AG08395 (cell line): ENCODE results near the gene MRLN.
"Not testable (repeated sequence)": the region's sequence is repeated elsewhere in the genome, so short reads cannot be mapped to it uniquely, and the experiment has no call there.

Source experiments
- DNase-seq: peaks from one replicate; pipeline ENCODE4 v3.0.0; 2012; ENCODE audit warnings: mixed read lengths, low spot score

MRLN gene

GRCh38 chr10:59753267-59753666 is at the start of gene MRLN:
TSS of gene MRLN (minus strand) at chr10:59753455.
- no peak for DNase-seq

DNA sequence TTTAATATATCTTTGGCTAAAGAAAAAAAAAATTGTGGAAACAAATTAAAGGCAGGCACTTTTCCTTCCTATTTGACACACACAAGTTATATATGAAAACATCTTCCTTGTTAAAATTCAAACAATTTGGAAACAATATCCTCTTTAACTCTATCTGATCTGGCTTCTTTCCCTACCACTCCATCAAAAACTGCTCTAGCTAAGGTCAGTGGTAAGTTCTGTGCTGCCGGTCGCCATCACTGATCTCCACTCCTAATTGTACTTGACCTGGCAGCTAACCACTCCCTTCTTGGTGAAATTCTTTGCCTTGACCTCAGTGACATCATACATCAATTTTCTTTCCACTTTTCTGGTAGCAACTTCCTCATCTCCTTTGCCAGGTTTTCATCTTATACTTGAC is 47.9 kb upstream of the MRLN start:
- no peak for DNase-seq

DNA sequence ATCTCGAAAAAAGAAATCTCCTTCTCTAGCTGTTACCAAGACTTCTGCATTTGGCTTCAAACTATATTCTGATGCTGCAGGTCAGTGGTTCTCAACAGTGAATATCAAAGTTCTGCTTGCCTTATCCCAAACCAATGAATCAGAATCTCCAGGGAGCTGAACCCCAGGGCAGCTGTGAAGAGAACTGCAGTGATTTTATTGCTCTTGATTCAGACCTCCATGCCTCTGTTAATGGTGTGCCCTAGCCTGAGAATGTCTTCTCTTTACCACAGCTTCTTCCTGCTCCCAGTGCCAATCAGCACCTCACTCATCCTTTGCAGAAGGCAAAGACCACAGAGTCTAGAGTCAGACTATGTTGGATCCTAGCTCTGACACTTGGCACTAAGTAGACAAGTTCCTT is 46.2 kb upstream of the MRLN start:
- DNase-seq = no peak

GRCh38 chr10:59793919-59794318 is 40.7 kb upstream of the MRLN start:
- DNase-seq = no peak

GRCh38 chr10:59792812-59793211 is 39.6 kb upstream of the MRLN start:
- no peak for DNase-seq

DNA sequence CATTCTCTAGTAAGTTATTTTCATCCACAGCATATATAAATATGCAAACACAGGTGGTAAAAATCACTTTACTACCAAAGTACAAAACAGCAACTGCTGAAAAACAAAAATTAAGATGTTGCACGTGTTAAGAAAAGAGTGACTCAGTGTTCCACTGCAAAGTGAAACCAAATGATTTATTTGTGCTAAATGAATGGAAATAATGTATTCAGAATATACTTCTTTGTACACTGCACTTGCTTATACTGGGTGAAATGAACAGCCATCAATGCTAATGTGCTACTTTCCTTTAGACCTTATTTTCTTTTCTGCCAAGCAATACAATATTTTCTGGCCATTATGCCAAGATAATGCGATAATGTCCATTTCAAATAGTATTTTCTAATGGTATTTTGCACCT is 38.3 kb upstream of the MRLN start:
- DNase-seq = no peak

GRCh38 chr10:59790080-59790479 is 36.8 kb upstream of the MRLN start:
- not testable (repeated sequence) for DNase-seq

- DNase-seq = not testable (repeated sequence)
These were observed 35.7 kb upstream of the MRLN start for GRCh38 chr10:59788914-59789313.

DNA sequence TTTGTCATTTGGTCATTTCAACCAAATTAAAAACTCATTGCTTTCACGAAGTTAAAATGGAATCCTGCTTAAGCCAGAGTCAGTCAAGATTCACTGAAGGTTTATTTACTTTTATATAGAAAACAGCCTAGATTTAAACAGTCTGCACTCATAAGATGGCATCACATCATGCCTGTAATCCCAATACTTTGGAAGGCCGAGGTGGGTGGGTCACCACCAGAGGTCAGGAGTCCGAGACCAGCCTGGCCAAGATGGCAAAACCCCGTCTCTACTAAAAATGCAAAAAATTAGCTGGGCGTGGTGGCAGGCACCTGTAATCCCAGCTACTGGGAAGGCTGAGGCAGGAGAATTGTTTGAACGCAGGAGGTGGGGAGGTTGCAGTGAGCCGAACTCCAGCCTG is 33.8 kb upstream of the MRLN start:
- DNase-seq = not testable (repeated sequence)

DNA sequence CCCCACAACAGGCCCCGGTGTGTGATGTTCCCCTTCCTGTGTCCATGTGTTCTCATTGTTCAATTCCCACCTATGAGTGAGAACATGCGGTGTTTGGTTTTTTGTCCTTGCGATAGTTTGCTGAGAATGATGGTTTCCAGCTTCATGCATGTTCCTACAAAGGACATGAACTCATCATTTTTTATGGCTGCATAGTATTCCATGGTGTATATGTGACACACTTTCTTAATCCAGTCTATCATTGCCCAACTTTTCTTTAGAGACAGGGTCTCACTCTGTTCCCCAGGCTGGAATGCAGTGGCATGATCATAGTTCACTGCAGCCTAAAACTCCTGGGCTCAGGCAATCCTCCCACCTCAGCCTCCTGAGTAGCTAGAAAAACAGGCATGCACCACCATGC is 32.2 kb upstream of the MRLN start:
- not testable (repeated sequence) for DNase-seq

GRCh38 chr10:59781511-59781910 is 28.3 kb upstream of the MRLN start:
- no peak for DNase-seq

DNA sequence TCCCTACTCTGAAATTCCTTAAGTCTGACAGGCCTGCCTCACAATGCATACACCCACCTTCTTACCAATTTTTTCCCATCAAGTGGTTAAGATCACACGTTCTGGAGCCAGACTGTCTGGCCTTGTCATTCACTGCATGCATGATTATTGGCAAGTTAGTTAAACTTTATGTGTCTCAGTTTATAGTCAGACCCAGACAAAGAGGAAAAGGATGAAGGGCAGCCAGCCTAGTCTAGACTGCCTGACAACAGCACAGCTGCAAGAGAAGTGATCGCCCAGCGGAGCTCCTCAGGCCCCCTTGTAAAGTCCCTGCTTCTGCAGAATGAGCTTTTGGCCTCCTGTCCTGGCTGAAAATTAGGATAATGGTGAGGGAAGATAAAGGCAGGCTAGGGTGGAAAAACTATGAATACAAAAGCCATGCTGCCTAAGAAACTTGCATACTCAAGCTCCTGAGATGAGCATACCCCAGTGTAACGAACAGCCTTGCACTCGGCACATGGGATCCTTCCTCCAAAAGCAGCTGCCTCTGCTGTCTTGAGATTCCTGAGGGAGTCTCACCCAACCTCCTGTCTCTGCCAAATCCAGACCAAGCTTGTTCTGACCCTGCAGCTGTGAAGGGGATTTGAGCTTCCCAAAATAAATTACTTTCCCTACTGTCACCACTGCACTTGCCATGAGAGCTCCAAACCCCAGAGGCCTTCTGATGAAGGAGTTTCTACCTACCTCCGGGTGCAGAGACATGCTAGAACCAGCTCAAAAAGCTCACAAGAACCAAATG is 26.7 kb upstream of the MRLN start:
- DNase-seq = no peak

DNA sequence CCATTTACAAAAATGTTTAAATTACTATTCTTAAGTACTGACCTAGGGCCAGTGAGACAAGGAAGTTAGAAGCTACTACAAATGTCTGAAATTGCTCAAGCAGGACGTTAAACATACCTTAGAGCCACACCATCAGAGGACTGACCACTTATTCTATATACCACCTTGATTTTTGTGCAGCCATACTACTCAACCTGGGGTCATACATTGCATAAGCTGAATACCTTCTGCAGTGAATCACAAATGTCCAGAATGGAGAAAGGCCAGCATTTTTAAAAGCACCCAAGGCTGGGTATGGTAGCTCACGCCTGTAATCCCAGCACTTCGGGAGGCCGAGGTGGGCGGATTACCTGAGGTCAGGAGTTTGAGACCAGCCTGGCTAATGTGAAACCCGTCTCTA is 21.2 kb upstream of the MRLN start:
- DNase-seq = no peak

- DNase-seq = no peak
These were observed 19.8 kb upstream of the MRLN start for GRCh38 chr10:59773088-59773487.

DNA sequence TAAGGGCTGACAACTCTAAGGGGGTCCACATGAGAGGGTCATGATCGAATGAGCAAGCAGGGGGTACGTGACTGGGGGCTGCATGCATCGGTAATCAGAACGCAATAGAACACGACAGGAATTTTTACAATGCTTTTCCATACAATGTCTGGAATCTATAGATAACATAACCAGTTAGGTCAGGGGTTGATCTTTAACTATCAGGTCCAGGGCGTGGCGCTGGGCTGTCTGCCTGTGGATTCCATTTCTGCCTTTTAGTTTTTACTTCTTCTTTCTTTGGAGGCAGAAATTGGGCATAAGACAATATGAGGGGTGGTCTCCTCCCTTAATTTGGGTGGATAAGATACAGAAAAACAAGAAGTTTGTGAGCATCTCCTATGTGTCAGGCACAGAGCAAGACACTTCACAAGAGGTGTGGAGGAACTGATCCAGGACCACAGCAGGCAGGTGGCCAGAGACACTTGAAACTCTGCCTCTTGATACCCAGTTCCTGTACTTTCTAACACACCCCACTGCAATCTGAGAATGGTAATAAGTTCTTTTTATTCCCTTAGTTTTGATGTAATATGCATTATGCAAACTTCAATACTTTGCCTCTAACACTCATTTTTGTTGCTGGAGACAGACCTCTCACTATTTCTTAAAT is 18.0 kb upstream of the MRLN start:
- no peak for DNase-seq

DNA sequence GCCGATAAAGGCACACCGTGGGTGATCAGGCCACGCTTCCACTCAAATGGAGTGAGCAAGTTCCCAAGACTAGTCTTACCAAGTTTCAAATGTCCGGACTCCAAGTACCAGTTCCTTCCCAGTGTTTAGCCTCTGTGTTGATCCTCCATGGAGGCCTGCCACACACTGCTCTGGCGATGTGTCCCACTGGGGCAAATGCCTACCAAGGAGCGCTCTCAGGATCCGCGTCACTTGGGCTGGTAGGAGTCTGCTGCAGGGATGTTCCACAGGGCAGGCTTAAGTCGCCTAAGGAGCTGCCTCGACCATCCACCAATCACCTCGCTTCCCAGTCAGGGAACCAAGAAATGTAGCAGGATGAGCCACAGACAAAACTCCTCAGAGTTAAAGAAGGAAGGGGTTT is 17.4 kb upstream of the MRLN start:
- no peak for DNase-seq

- no peak for DNase-seq
These were observed 9.2 kb upstream of the MRLN start for GRCh38 chr10:59762505-59762904.

GRCh38 chr10:59757966-59758365 is 4.7 kb upstream of the MRLN start:
- DNase-seq = no peak

DNA sequence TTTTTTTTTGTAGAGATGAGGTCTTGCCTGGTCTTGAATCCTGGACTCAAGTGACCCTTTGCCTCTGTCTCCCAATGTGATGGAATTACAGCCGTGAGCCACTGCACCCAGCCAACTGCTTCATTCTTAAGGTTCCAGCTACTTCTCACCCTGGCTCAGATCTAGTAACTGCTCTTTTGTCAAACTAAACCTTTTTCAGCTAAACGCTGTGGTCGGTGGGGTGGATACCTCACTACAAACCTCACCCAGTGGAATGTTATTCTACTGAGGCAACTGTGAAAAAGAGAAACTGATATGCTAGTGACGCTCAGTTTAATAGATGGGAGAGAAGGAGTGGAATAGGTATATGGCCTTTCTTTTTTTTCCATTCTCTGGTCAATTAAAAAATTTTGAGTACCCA is 1.7 kb upstream of the MRLN start:
- DNase-seq = no peak

DNA sequence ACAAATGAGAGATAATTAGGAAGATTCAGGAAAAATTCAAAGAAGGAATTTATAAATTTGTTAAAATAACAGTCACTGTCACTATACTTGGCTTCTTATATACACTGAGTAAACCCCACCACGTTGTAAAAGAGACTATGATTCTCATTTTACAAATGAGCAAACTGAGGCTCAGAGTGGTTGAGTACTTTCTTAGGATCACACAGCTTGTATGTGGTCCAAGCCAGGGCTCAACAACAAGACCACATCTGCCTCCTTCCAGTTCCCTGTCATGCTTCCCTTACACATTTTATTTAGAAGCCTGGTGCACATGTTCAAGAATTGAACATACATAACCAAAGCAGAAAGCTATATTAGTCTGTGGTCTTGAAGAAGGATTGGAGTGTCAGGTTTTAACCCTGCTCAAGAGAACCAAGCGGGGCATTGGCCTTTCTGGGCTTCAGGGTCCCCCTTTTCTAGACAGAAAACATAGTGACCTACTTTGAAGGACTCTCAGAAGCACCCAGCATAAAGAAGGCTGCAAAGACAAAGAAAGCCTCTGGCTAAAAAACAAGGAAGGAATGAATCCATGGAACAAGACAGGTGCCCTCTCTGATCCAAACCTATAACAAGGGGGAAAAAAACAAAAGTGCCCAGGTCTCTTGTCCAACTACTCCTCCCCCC is 846 bp downstream of the MRLN start:
- DNase-seq = no peak

DNA sequence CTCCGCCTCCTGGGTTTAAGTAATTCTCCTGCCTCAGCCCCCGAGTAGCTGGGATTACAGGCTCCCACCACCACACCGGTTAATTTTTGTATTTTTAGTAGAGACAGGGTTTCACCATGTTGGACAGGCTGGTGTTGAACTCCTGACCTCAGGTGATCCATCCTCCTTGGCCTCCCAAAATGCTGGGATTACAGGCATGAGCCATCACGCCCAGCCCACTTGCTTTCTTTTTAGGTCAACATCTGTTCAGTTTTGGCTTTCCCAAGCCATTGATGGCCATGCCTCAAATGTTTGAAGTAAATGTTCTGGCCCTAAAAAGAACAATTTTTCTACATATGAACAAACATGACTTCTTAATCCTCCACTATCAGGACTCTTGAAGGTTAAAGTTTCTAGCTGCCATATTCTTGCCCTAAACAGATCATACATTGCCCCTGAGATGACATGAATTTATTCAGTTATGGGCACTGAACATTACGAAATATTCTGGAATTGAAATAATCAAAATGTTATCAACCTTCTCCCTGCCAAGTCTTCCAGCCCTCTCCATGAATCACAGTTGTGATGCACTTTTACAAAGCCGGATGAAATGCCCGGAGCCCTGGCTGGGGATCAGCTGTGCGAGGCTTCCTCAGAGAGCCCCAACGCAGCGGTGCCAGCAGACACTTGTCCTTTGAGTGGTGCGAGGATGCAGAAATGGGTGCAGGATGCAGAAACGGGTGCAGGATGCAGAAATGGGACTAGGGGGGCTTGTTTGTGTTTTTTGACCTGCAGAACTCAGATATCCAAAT is 2.9 kb downstream of the MRLN start:
- no peak for DNase-seq

DNA sequence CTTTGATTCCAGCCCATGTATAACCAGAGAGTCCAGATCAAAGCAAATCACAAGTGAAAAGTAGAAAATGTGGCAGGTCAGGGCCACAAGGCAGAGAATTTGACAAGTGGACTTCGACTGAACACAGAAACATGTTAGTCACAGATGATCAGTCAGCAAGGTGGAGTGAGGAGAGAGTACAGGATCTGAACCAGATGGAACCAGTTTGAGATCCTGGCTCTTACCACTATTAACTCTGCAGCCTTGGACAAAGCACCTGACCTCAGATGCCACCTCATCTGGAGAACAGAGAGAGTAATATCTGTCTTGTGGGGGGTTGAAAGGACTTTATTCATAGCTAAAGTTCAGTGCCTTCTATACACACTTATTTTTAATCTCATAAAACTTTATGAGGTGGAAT is 4.4 kb downstream of the MRLN start:
- DNase-seq = no peak
